ENCODE results near the gene HSPBP1.

Gene HSPBP1

DNA sequence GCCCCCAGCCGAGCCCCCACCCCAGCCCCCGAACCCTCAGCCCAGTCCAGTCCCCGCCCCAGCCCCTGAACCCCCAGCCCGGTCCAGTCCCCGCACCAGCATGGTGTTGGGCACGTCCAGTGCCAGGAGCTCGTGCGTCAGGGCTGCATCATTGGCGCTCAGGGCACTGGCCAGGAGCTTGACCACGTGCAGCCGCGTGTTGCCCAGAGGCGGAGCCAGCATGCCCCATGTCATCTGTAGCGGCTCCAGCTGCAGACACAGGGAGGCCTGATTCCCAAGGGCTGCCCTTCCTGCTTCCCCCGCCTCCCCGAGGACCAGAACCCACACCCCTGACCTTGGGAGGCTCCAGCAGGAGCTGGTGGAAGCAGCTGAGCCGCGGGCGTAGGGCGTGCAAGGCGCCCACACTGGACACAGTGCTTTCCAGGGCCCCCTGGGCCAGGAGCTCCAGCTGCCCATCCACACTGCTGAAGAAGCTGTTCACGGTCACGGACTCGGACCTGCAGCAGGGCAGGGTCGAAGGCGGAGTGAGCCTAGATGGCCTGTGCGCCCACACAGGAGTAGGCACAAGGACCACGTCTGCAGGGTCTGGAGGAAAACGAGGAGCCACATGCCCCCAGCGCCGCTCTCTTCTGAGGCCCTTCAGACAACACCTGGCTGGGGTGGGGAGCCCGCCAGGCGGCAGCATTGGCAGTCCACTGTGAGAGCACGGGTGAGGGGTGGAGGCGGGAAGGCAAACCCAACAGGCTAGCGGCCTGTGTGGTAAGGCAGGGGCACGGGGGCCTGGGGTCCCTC, 38.6 kb downstream of the HSPBP1 start:
- TF ChIP-seq, protein P1, sequence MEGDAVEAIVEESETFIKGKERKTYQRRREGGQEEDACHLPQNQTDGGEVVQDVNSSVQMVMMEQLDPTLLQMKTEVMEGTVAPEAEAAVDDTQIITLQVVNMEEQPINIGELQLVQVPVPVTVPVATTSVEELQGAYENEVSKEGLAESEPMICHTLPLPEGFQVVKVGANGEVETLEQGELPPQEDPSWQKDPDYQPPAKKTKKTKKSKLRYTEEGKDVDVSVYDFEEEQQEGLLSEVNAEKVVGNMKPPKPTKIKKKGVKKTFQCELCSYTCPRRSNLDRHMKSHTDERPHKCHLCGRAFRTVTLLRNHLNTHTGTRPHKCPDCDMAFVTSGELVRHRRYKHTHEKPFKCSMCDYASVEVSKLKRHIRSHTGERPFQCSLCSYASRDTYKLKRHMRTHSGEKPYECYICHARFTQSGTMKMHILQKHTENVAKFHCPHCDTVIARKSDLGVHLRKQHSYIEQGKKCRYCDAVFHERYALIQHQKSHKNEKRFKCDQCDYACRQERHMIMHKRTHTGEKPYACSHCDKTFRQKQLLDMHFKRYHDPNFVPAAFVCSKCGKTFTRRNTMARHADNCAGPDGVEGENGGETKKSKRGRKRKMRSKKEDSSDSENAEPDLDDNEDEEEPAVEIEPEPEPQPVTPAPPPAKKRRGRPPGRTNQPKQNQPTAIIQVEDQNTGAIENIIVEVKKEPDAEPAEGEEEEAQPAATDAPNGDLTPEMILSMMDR (IDR thresholded peaks at IDR 0.05; ENCODE audit: low read depth, low read length) = no peak
- DNase-seq (ENCODE audit: extremely low read depth, low read depth) = no peak

DNA sequence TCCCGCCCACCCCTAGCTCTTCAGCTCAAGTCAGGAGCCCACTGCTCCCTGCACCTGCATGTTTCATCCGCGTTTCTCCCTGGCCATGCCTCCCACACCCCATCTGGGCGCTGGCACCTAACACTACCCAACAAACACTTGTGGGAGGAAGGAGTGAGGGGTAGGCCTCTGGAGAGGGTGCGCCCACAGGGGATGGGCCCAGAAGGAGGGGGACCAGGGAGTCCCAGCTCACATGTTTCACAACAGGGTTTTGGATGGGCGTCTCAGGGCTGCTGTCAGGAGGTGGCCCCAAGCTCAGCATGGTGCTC, 39.2 kb downstream of the HSPBP1 start:
- TF ChIP-seq, protein P1 (IDR thresholded peaks at IDR 0.05; ENCODE audit: low read depth, low read length) = no peak
- DNase-seq (ENCODE audit: extremely low read depth, low read depth) = no peak

DNA sequence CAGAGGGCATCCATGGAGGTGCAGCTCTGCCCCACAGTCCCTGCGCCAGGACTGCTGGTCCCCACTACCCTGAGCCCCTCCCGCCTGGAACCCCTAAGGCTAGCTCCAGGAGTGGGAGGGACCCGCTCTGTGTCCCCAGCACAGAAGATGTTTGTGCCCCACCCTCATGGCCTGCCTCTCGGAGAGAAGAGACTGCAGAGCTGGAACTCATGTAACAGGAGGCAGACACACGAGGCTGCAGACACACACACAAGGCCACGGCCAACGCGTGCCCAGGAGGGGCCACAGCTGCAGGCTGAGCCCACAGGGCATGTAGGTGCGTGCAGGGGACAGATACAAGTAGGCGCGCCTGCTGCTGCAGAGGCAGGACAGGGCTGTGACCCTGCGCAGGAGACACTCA, 40.9 kb downstream of the HSPBP1 start:
- TF ChIP-seq, protein P1 (IDR thresholded peaks at IDR 0.05; ENCODE audit: low read depth, low read length) = no peak
- no peak for DNase-seq (ENCODE audit: extremely low read depth, low read depth)

DNA sequence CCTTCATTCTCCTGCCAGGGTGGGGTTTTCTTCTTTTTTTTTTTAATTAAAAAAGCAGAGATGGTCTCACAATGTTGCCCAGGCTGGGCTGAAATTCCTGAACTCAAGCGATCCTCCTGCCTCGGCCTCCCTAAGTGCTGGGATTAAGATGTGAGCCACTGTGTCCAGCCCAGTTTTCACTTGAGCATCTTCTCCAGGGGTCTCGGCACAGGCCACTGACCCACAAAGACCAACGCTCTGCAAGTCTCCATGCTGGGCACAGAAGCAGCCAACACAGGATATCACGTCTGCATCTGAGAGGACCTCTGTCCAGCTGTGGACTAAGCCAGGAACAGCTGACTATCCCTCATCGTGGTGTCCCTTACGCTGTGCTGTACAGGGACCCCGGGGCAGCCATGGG, 41.9 kb downstream of the HSPBP1 start:
- TF ChIP-seq, protein P1 (IDR thresholded peaks at IDR 0.05; ENCODE audit: low read depth, low read length) = no peak
- DNase-seq (ENCODE audit: extremely low read depth, low read depth) = no peak

DNA sequence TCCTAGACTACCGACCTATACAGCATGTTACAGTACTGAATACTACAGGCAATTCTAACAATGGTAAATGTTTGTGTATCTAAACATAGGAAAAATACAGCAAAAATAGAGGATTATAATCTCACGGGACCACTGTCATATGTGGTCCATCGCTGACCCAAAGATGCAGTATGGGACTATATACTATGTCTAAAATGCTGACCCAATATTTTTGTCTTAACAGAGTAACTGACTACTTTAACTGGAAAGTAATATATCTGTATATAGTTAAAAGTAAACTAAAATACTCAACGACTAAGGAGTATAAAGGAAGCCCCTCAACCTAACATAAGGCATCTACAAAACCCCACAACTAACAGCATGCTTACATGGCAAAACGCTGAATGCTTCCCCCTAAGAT, 46.9 kb downstream of the HSPBP1 start:
- TF ChIP-seq, protein P1 (IDR thresholded peaks at IDR 0.05; ENCODE audit: low read depth, low read length) = no peak
- no peak for DNase-seq (ENCODE audit: extremely low read depth, low read depth)

DNA sequence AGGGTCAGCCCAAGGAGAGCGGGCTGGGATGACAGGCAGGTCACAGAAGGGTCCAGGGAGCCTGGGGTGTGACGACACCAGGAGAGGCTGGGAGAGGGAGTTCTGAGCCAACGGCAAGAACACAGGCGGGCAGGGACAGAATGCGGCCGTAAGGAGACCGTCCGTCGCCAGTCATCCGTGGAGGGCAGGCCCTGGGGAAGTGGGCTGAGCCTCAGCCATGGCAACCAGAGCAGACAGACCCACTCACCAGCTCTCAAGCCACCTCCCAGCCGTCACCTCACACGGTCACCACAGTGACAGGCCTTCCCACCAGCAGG, 47.7 kb downstream of the HSPBP1 start:
- TF ChIP-seq, protein P1 (IDR thresholded peaks at IDR 0.05; ENCODE audit: low read depth, low read length) = no peak

DNA sequence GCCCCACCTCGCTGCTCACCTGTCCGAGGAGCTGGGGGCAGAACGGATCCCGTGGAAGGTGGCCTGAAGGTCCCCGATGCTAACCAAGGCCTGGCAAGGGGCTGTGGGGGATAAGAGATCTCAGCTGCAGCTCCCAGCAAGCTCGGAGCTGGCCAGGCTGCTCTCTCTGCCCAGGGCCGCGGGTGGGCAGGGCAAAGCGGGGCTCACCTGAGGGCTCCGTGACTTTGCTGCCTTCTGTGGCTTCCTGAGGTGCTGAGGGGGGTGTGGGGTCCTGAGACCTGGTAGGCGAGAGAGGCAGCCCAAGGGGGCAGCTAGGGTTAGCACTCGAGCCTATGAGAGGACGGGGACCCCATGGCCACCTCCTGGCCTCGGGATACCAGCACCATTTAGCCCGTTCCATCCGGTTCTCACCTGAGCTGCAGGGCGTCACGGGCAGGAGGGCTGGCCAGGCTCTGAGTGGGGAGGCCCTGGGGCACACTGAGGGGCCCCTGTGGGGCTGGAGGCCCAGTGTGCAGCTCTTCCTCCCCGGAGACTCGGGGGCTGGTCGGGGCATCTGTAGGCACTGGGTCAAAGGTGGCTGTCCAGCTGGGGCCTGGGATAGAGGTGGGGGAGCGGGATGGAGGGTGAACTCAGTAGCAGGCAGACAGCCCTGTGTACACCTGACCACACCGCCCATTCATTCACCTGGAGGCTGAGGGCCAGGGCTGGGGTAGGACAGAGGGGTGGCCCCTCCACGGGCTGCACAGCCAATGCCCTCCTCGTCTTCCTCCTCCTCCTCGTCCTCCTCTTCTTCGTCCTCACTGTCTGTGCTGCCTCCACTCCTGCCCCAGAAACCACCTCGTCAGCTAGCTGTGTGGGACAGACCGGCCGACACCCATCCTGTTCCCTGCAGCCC, 48.3 kb downstream of the HSPBP1 start:
- TF ChIP-seq, protein P1 (IDR thresholded peaks at IDR 0.05; ENCODE audit: low read depth, low read length) = no peak
- no peak for DNase-seq (ENCODE audit: extremely low read depth, low read depth)

More for the DNA sequence above, 47.7 kb downstream of the HSPBP1 start:
- DNase-seq (ENCODE audit: extremely low read depth, low read depth) = no peak

All from AG09319 (cell line).